SU-DHL-6 (cell line): ENCODE data around the gene AHCY.

ENCODE experiments used
- CTCF ChIP-seq: fragments of 200-600 bp; sonication (generic); IDR thresholded peaks from one replicate; pipeline ENCODE4 v1.5.1; 2017; ENCODE audit warnings: antibody characterized with exemption, mild to moderate bottlenecking, low read length, moderate library complexity; ENCODE audit not compliant: insufficient read depth, poor library complexity, severe bottlenecking
- EZH2phosphoT487 ChIP-seq: fragments of 200-600 bp; sonication (generic), shearing (Covaris generic); conservative IDR thresholded peaks from 2 replicates; pipeline ENCODE4 v1.6.1; 2018; ENCODE audit warnings: mild to moderate bottlenecking, antibody characterized with exemption, low read length, moderate library complexity, mixed read lengths

DNA sequence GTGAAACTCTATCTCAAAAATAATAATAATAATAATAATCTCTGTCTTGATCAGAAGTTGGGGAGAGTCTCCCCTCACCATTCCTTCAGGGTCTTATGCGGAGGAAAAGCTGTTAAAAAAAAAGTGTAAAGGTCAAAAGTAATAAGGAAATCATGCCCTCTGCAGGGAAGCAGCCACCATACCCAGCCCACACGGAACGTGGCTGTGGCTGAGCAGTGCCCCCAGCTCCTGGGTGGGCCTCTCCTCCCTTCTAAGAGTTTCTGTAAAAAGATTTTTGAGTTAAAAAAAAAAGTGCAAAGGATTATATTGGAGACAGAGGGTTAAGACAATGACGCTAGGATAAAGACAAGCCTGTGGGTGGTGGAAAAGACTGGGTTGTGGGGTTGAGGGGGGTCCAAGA, 30.6 kb upstream of the AHCY start:
- TF ChIP-seq CTCF (no peak), EZH2phosphoT487 (no peak)
